ENCODE data around the gene PKD1.

DNA sequence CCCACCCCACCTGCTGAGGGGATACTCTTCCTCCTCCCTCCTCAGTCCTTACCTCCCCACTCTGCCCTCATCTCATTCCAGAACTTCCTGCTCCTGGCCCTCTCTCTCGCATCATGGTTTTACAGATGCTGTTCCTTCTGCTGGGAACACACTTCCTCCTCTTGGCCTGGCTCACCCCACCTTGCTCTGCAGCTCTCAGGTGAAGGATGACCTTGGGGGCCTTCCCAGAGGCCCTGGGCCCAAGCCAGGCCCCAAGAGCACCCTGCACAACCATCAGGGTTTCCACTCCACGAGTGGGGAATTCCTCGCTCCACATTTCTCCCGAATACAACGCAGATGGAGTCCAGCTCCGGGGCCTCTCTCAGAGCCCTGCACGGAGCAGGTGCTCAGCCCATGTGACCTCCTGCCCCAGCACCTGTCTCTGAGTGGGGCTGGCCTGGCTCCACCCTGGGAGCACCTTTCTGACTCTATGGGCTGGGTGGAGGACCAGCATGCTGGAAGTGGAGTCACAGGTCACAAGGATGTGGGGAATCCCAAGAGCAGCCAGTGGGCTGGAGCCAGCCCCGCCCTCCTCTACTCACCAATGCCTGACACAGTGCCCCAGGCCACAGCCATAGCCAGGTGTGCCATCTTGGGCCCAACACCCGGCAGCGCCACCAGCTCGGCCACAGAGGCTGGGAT is 92.6 kb downstream of the PKD1 start:
- TF ChIP-seq TAF1 (IDR thresholded peaks at IDR 0.05; ENCODE audit: borderline replicate concordance, low read depth, low read length) (no peak), POLR2AphosphoS5 (IDR thresholded peaks at IDR 0.05; ENCODE audit: low read depth, low read length) (no peak), POLR2A (IDR thresholded peaks at IDR 0.05; ENCODE audit: low read depth, low read length) (no peak)

Measured in GM12892 (cell line).